GM10266 (cell line): ENCODE results near the gene TPP2.

Experiments used
- DNase-seq: peaks from one replicate; pipeline ENCODE4 v3.0.0; 2012; ENCODE audit errors: extremely low spot score
- CTCF ChIP-seq: IDR thresholded peaks from 2 replicates; pipeline ENCODE4 v1.5.1; 2012; ENCODE audit warnings: mild to moderate bottlenecking, low read depth; ENCODE audit not compliant: control insufficient read depth, insufficient read depth; ENCODE audit errors: missing control alignments

TPP2 gene

GRCh38 chr13:102609696-102610095 lies 12.9 kb downstream of the TPP2 start:
- no peak for TF ChIP-seq CTCF
- no peak for DNase-seq

GRCh38 chr13:102610296-102610895 lies 13.6 kb downstream of the TPP2 start:
- DNase-seq, result no peak
- TF ChIP-seq CTCF, result no peak

GRCh38 chr13:102617697-102618350 lies 21.0 kb downstream of the TPP2 start:
- TF ChIP-seq CTCF, result no peak
- DNase-seq, result no peak

GRCh38 chr13:102620516-102620915 lies 23.7 kb downstream of the TPP2 start:
- TF ChIP-seq CTCF, result no peak
- no peak for DNase-seq

GRCh38 chr13:102626928-102627327 lies 30.1 kb downstream of the TPP2 start:
- no peak for DNase-seq
- no peak for TF ChIP-seq CTCF

GRCh38 chr13:102628559-102628958 lies 31.8 kb downstream of the TPP2 start:
- no peak for DNase-seq
- no peak for TF ChIP-seq CTCF

- DNase-seq, result no peak
- no peak for TF ChIP-seq CTCF
Observed at GRCh38 chr13:102631198-102631597, 34.4 kb downstream of the TPP2 start.
